ENCODE results near the gene CD58. TPM values are rescaled to one million over a fixed set of nuclear protein-coding genes. Genes with fewer than 3 reads are reported as not detected.
A peak's percentile ranks its signal among the peaks of the same experiment; 100 is the strongest.

The CD58 gene
- total RNA-seq, 4 donors from 2014 or later, result 1.8 to 48.7 (median 32.7) TPM

GRCh38 chr1:116558140-116558549 is 12.7 kb downstream of the CD58 start:
- no peak overlapping the region for H3K4me3 ChIP-seq
- in situ Hi-C loops (cut with MboI; ENCODE audit: low pct_ligation_motif_present in 1 of 4, low pct_unique_long_range_greater_than_20kb in 1 of 4, low sequenced_read_pairs in 3 of 4) (no loop called here), intact Hi-C loops (cut with DNase I; ENCODE audit: low total_unique reads) (no loop called here)
- 86 to 90% methylated on average over 4 of the region's 4 CpGs for WGBS, 2 donors (ENCODE audit: low coverage in 1 of 2)
- no peaks in the 10 kb centered on the region for H3K27me3 ChIP-seq
- H3K9me3 ChIP-seq, result no peaks in the 10 kb centered on the region
- H3K36me3 ChIP-seq, result no peaks in the 10 kb centered on the region
- peaks cover 0 to 47% (median 20%) of the 10 kb centered on the region in 4 donors for H3K4me1 ChIP-seq
- H3K27ac ChIP-seq, result no peak overlapping the region
- TF ChIP-seq EP300 (IDR thresholded peaks at IDR 0.05; ENCODE audit: low read depth) (no peak), POLR2A (IDR thresholded peaks at IDR 0.05) (no peak), POLR2AphosphoS5 (IDR thresholded peaks at IDR 0.05) (no peak)
- no peak for DNase-seq

- Histone ChIP-seq H3K4me1 (peaks cover 0 to 46% (median 20%) of the 10 kb centered on the region in 4 donors), H3K27me3 (no peaks in the 10 kb centered on the region), H3K36me3 (no peaks in the 10 kb centered on the region), H3K4me3 (no peak overlapping the region), H3K27ac (peak overlapping the region in 3 of 4 donors; percentile 70 to 72 (median 72)), H3K9me3 (no peaks in the 10 kb centered on the region)
- WGBS, 2 donors (ENCODE audit: low coverage in 1 of 2), result 78 to 98% methylated on average over 4 of the region's 4 CpGs
- in situ Hi-C loops (cut with MboI; ENCODE audit: low pct_ligation_motif_present in 1 of 4, low pct_unique_long_range_greater_than_20kb in 1 of 4, low sequenced_read_pairs in 3 of 4) (no loop called here), intact Hi-C loops (cut with DNase I; ENCODE audit: low total_unique reads) (no loop called here)
- TF ChIP-seq, protein P1, sequence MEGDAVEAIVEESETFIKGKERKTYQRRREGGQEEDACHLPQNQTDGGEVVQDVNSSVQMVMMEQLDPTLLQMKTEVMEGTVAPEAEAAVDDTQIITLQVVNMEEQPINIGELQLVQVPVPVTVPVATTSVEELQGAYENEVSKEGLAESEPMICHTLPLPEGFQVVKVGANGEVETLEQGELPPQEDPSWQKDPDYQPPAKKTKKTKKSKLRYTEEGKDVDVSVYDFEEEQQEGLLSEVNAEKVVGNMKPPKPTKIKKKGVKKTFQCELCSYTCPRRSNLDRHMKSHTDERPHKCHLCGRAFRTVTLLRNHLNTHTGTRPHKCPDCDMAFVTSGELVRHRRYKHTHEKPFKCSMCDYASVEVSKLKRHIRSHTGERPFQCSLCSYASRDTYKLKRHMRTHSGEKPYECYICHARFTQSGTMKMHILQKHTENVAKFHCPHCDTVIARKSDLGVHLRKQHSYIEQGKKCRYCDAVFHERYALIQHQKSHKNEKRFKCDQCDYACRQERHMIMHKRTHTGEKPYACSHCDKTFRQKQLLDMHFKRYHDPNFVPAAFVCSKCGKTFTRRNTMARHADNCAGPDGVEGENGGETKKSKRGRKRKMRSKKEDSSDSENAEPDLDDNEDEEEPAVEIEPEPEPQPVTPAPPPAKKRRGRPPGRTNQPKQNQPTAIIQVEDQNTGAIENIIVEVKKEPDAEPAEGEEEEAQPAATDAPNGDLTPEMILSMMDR (IDR thresholded peaks at IDR 0.05), result no peak
- TF ChIP-seq EP300 (IDR thresholded peaks at IDR 0.05; ENCODE audit: low read depth) (no peak), POLR2AphosphoS5 (IDR thresholded peaks at IDR 0.05) (no peak), POLR2A (IDR thresholded peaks at IDR 0.05) (no peak)
- DNase-seq, result no peak
These were observed 13.4 kb downstream of the CD58 start for GRCh38 chr1:116557323-116557878.

DNA sequence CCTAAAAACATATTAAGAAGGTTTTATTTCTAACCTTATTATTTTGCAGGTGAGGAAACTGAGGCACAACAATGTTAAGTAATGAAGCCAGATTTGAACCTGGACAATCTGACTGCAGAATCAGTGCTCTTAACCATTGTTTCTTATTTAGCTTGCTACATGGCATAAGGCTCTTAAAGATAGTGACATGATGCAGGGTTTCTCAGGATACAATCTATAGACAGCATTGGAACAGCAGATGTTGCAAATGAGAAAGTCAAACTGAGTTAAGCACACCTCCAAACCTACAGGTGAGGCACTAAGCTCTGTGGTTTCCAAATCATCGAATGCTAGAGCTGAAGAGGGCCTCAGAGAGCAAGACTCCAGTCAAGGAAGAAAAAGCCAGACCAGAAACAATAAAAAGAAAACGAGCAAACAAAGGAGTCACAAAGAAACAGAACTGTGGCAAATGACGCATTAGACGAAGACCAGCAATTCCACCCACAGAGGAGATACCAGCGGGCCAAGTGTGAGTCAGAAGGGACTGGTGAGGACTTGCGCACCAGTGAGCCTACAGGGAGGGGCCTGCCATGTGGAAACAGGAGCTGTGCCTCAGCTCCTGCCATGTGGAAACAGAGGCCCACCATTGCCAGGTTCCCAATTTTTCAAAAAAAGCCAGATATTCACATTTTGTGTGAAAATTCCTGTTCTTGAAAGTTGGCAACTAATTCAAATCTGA is 14.4 kb downstream of the CD58 start:
- Histone ChIP-seq H3K27ac (peak overlapping the region; percentile 67 to 72 (median 71)), H3K27me3 (no peaks in the 10 kb centered on the region), H3K4me1 (peaks cover 0 to 37% (median 20%) of the 10 kb centered on the region in 4 donors), H3K4me3 (no peak overlapping the region), H3K36me3 (no peaks in the 10 kb centered on the region), H3K9me3 (no peaks in the 10 kb centered on the region)
- peak in 1 of 3 donors; percentile 39 for TF ChIP-seq POLR2AphosphoS5 (IDR thresholded peaks at IDR 0.05)
- TF ChIP-seq, protein P1 (IDR thresholded peaks at IDR 0.05), result no peak
- intact Hi-C loops (cut with DNase I; ENCODE audit: low total_unique reads) (no loop called here), in situ Hi-C loops (cut with MboI; ENCODE audit: low pct_ligation_motif_present in 1 of 4, low pct_unique_long_range_greater_than_20kb in 1 of 4, low sequenced_read_pairs in 3 of 4) (no loop called here)
- WGBS, 2 donors (ENCODE audit: low coverage in 1 of 2), result 31 to 42% methylated on average over 6 of the region's 6 CpGs
- peak; percentile 80 for DNase-seq

DNA sequence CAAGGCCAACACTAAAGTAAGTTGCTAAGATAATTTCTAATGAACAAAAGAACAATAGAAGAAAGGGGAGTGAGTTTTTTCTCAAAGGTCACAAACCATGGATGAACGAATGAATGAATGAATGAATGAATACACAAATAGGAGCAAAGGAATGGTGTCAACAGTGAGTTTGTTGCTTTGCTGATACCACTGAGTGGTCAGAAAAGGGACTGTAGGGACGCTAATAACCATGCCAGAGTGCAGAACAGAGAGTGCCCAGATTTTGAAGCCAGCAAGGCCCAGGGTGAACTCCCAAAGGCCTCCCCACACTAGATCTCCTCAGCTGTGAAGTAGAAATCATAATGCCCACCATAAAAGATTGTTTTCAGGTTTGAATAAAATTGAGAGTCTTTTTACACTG is 15.9 kb downstream of the CD58 start:
- Histone ChIP-seq H3K9me3 (no peaks in the 10 kb centered on the region), H3K4me1 (peaks cover 0 to 27% (median 19%) of the 10 kb centered on the region in 4 donors), H3K27me3 (no peaks in the 10 kb centered on the region), H3K27ac (no peak overlapping the region), H3K36me3 (no peaks in the 10 kb centered on the region), H3K4me3 (no peak overlapping the region)
- in situ Hi-C loops (cut with MboI; ENCODE audit: low pct_ligation_motif_present in 1 of 4, low pct_unique_long_range_greater_than_20kb in 1 of 4, low sequenced_read_pairs in 3 of 4), result no loop called here
- intact Hi-C loops (cut with DNase I; ENCODE audit: low total_unique reads), result no loop called here
- WGBS, 2 donors (ENCODE audit: low coverage in 1 of 2), result 79 to 100% methylated on average over 2 of the region's 2 CpGs
- TF ChIP-seq POLR2A (IDR thresholded peaks at IDR 0.05) (no peak), POLR2AphosphoS5 (IDR thresholded peaks at IDR 0.05) (no peak), EP300 (IDR thresholded peaks at IDR 0.05; ENCODE audit: low read depth) (no peak)
- TF ChIP-seq, protein P1 (IDR thresholded peaks at IDR 0.05), result no peak
- DNase-seq, result no peak

All from transverse colon (tissue), 4 donors.